GM12864 (cell line): ENCODE measurements around the gene APOBEC4.

Experiments
- DNase-seq: peaks from one replicate; pipeline ENCODE4 v3.0.0-alpha.2; 2011; ENCODE audit warnings: low read depth
- H3K4me3 ChIP-seq: 2 replicates; pipeline ENCODE4 v1.5.1; 2011; ENCODE audit warnings: mild to moderate bottlenecking, low read depth, low read length, control low read depth
- CTCF ChIP-seq: IDR thresholded peaks from 2 replicates; pipeline ENCODE4 v1.5.1; 2011; ENCODE audit warnings: low read depth, mild to moderate bottlenecking, moderate library complexity, low read length, control low read depth, inconsistent platforms; ENCODE audit errors: missing control alignments

Gene APOBEC4

GRCh38 chr1:183694755-183695154 lies 41.6 kb upstream of the APOBEC4 start:
- no peak for TF ChIP-seq CTCF
- no peak for DNase-seq
- no peak overlapping the region for H3K4me3 ChIP-seq

- no peak overlapping the region for H3K4me3 ChIP-seq
- no peak for DNase-seq
- no peak for TF ChIP-seq CTCF
These were observed 41.0 kb upstream of the APOBEC4 start for GRCh38 chr1:183694066-183694465.

- no peak for TF ChIP-seq CTCF
- H3K4me3 ChIP-seq, result no peak overlapping the region
- peak; percentile 35 for DNase-seq
These were observed 40.4 kb upstream of the APOBEC4 start for GRCh38 chr1:183693521-183693920.

GRCh38 chr1:183689762-183690204 lies 36.7 kb upstream of the APOBEC4 start:
- TF ChIP-seq CTCF, result no peak
- peak; percentile 52 for DNase-seq
- H3K4me3 ChIP-seq, result no peak overlapping the region

- H3K4me3 ChIP-seq, result no peak overlapping the region
- no peak for TF ChIP-seq CTCF
- DNase-seq, result no peak
These were observed 35.4 kb upstream of the APOBEC4 start for GRCh38 chr1:183688341-183689060.

- TF ChIP-seq CTCF, result no peak
- H3K4me3 ChIP-seq, result no peak overlapping the region
- DNase-seq, result no peak
These were observed 34.6 kb upstream of the APOBEC4 start for GRCh38 chr1:183687546-183688304.
